NCI-H2081 (cell line): Measurements from ENCODE around the gene CIART.
"Not testable (repeated sequence)": the region's sequence is repeated elsewhere in the genome, so short reads cannot be mapped to it uniquely, and the experiment has no call there.

ENCODE experiments used
- DNase-seq, 2 experiments: peaks; one replicate each; lab custom pipeline; 2025; lab: John Stamatoyannopoulos, UW

Gene CIART

GRCh38 chr1:150281758-150282557 lies at the start of gene CIART:
Gene CIART (plus strand): TSS chr1:150282554. CDS start chr1:150283268, 714 bp downstream.
- peak; percentile 99 to 100 for DNase-seq

GRCh38 chr1:150232921-150233320 lies 49.4 kb upstream of the CIART start:
- DNase-seq, result not testable (repeated sequence)

GRCh38 chr1:150233359-150234308 lies 48.7 kb upstream of the CIART start:
- no peak for DNase-seq

- no peak for DNase-seq
Measured at GRCh38 chr1:150234309-150234565, 48.1 kb upstream of the CIART start.

GRCh38 chr1:150234566-150235293 lies 47.6 kb upstream of the CIART start:
- peak; percentile 71 to 77 for DNase-seq

- peak in 1 of 2 experiments; percentile 6 for DNase-seq
Measured at GRCh38 chr1:150235294-150235851, 47.0 kb upstream of the CIART start.

GRCh38 chr1:150235852-150236613 lies 46.3 kb upstream of the CIART start, which contains the start of gene ANP32E:
Gene ANP32E (minus strand): TSS chr1:150236112. CDS start chr1:150235786, 326 bp downstream.
- DNase-seq, result peak; percentile 100

- DNase-seq, result peak in 1 of 2 experiments; percentile 49
Measured at GRCh38 chr1:150236614-150237100, 45.7 kb upstream of the CIART start.

GRCh38 chr1:150237176-150237575 lies 45.2 kb upstream of the CIART start:
- not testable (repeated sequence) for DNase-seq

GRCh38 chr1:150237746-150238145 lies 44.6 kb upstream of the CIART start:
- DNase-seq, result no peak

- DNase-seq, result no peak
Measured at GRCh38 chr1:150243003-150243402, 39.4 kb upstream of the CIART start.

GRCh38 chr1:150249936-150250335 lies 32.4 kb upstream of the CIART start:
- DNase-seq, result no peak

GRCh38 chr1:150256198-150256553 lies 26.2 kb upstream of the CIART start:
- peak; percentile 22 to 36 for DNase-seq

GRCh38 chr1:150256554-150257341 lies 25.6 kb upstream of the CIART start:
- peak in 1 of 2 experiments; percentile 19 for DNase-seq

GRCh38 chr1:150257624-150258585 lies 24.4 kb upstream of the CIART start, which contains the start of gene CA14:
Gene CA14 (plus strand): TSS chr1:150257774. CDS start chr1:150258129, 355 bp downstream.
- DNase-seq, result no peak

GRCh38 chr1:150259217-150259616 lies 23.1 kb upstream of the CIART start:
- DNase-seq, result no peak

- DNase-seq, result peak; percentile 71 to 83
Measured at GRCh38 chr1:150259758-150260669, 22.3 kb upstream of the CIART start.

- DNase-seq, result no peak
Measured at GRCh38 chr1:150261367-150261766, 21.0 kb upstream of the CIART start.
